ENCODE data around the gene CCDC8. TPM values are rescaled to one million over a fixed set of nuclear protein-coding genes. Genes with fewer than 3 reads are reported as not detected.

CCDC8 gene
- total and polyA plus RNA-seq, 12 donors: 6.3 to 74.0 (median 34.4) TPM

- intact Hi-C loops (cut with DNase I): no loop called here
- H3K36me3 ChIP-seq (replicated peaks in 1 of 2): no peaks in the 10 kb centered on the region
- H3K27me3 ChIP-seq: no peaks in the 10 kb centered on the region
- no peak overlapping the region for H3K4me3 ChIP-seq
- TF ChIP-seq, protein P1, sequence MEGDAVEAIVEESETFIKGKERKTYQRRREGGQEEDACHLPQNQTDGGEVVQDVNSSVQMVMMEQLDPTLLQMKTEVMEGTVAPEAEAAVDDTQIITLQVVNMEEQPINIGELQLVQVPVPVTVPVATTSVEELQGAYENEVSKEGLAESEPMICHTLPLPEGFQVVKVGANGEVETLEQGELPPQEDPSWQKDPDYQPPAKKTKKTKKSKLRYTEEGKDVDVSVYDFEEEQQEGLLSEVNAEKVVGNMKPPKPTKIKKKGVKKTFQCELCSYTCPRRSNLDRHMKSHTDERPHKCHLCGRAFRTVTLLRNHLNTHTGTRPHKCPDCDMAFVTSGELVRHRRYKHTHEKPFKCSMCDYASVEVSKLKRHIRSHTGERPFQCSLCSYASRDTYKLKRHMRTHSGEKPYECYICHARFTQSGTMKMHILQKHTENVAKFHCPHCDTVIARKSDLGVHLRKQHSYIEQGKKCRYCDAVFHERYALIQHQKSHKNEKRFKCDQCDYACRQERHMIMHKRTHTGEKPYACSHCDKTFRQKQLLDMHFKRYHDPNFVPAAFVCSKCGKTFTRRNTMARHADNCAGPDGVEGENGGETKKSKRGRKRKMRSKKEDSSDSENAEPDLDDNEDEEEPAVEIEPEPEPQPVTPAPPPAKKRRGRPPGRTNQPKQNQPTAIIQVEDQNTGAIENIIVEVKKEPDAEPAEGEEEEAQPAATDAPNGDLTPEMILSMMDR (IDR thresholded peaks at IDR 0.05): no peak
- TF ChIP-seq POLR2A (IDR thresholded peaks at IDR 0.05): no peak
- WGBS, 4 donors: 59 to 94% (median 73%) methylated on average over 2 of the region's 2 CpGs
- DNase-seq: no peak
- no peaks in the 10 kb centered on the region for H3K9me3 ChIP-seq (replicated peaks in 1 of 3)
- no peaks in the 10 kb centered on the region for H3K4me1 ChIP-seq (replicated peaks in 1 of 2)
- H3K27ac ChIP-seq: no peak overlapping the region
Observed at GRCh38 chr19:46460055-46460454, 46.7 kb upstream of the CCDC8 start.

GRCh38 chr19:46456930-46457329 is 43.6 kb upstream of the CCDC8 start:
- Histone ChIP-seq H3K9me3 (replicated peaks in 1 of 3) (no peaks in the 10 kb centered on the region), H3K4me1 (replicated peaks in 1 of 2) (no peaks in the 10 kb centered on the region), H3K4me3 (no peak overlapping the region), H3K36me3 (replicated peaks in 1 of 2) (no peaks in the 10 kb centered on the region), H3K27me3 (no peaks in the 10 kb centered on the region), H3K27ac (no peak overlapping the region)
- no peak for TF ChIP-seq POLR2A (IDR thresholded peaks at IDR 0.05)
- TF ChIP-seq, protein P1 (IDR thresholded peaks at IDR 0.05): no peak
- WGBS, 4 donors: 93 to 97% (median 95%) methylated on average over 5 of the region's 5 CpGs
- DNase-seq: no peak
- intact Hi-C loops (cut with DNase I): no loop called here

GRCh38 chr19:46454244-46454643 is 40.9 kb upstream of the CCDC8 start:
- intact Hi-C loops (cut with DNase I): no loop called here
- Histone ChIP-seq H3K27me3 (no peaks in the 10 kb centered on the region), H3K4me3 (no peak overlapping the region), H3K36me3 (replicated peaks in 1 of 2) (no peaks in the 10 kb centered on the region), H3K4me1 (replicated peaks in 1 of 2) (no peaks in the 10 kb centered on the region), H3K9me3 (replicated peaks in 1 of 3) (no peaks in the 10 kb centered on the region), H3K27ac (no peak overlapping the region)
- TF ChIP-seq, protein P1 (IDR thresholded peaks at IDR 0.05): no peak
- TF ChIP-seq POLR2A (IDR thresholded peaks at IDR 0.05): no peak
- WGBS, 4 donors: 73 to 78% (median 76%) methylated on average over 3 of the region's 3 CpGs
- no peak for DNase-seq

DNA sequence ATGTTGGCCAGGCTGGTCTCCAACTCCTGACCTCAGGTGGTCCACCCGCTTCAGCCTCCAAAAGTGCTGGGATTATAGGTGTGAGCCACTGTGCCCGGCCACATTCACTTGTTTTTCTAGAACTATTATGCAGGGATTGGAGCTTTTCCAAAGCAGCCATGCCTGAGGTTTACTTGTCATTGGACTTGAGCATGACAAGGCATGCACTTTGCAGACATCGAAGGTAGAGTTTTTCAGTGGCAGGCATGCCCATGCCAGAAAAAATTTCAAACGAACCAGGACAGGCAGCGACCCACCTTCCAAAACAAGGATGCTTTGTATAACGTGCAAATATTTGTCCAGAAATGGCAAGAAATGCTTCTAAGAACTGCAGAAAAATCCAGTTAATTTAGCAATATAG is 40.3 kb upstream of the CCDC8 start:
- H3K36me3 ChIP-seq (replicated peaks in 1 of 2): no peaks in the 10 kb centered on the region
- H3K4me3 ChIP-seq: no peak overlapping the region
- no peaks in the 10 kb centered on the region for H3K27me3 ChIP-seq
- intact Hi-C loops (cut with DNase I): no loop called here
- no peak for DNase-seq
- 87 to 91% (median 89%) methylated on average over 6 of the region's 6 CpGs for WGBS, 4 donors
- TF ChIP-seq, protein P1 (IDR thresholded peaks at IDR 0.05): no peak
- no peak for TF ChIP-seq POLR2A (IDR thresholded peaks at IDR 0.05)
- no peaks in the 10 kb centered on the region for H3K4me1 ChIP-seq (replicated peaks in 1 of 2)
- H3K27ac ChIP-seq: no peak overlapping the region
- no peaks in the 10 kb centered on the region for H3K9me3 ChIP-seq (replicated peaks in 1 of 3)
